Measurements from ENCODE around the gene SNAPIN. TPM values are rescaled to one million over a fixed set of nuclear protein-coding genes. Genes with fewer than 3 reads are reported as not detected.

The SNAPIN gene
- total RNA-seq, 1 experiment from 2014 or later, result 39.1 TPM

- H3K9me2 ChIP-seq (ENCODE audit: insufficient read depth), result no peaks in the 10 kb centered on the region
- ChIA-PET RAD21 (ENCODE audit: low non-redundant PET in 1 of 2, low total read pairs in 2 of 2, uncharacterized antibody in 2 of 2, unreplicated experiment in 2 of 2) (no interaction called here), POLR2A (no interaction called here), CTCF (interaction anchor here (0.7 kb wide), 1 partner anchor 25 kb away, joined by 3 read pairs; no protein-coding TSS in a partner anchor)
- H3K27me3 ChIP-seq (ENCODE audit: insufficient read depth, low read length), result no peaks in the 10 kb centered on the region
- H3K79me2 ChIP-seq (ENCODE audit: insufficient read depth, low read length), result no peaks in the 10 kb centered on the region
- TF ChIP-seq EGR1 (IDR thresholded peaks at IDR 0.05; ENCODE audit: low read depth), result no peak
- TF ChIP-seq SRF (IDR thresholded peaks at IDR 0.05; ENCODE audit: low read depth), result no peak
- no peak for TF ChIP-seq REST (IDR thresholded peaks at IDR 0.05; ENCODE audit: low read depth)
- TF ChIP-seq, protein P1, sequence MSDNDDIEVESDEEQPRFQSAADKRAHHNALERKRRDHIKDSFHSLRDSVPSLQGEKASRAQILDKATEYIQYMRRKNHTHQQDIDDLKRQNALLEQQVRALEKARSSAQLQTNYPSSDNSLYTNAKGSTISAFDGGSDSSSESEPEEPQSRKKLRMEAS (IDR thresholded peaks at IDR 0.05), result no peak
- no peak for TF ChIP-seq SIN3A (IDR thresholded peaks at IDR 0.05; ENCODE audit: low read depth)
- TF ChIP-seq FOSL1 (IDR thresholded peaks at IDR 0.05; ENCODE audit: low read depth), result no peak
- no peak for TF ChIP-seq TCF7L2 (IDR thresholded peaks at IDR 0.05; ENCODE audit: borderline replicate concordance, extremely low read depth, insufficient read depth, insufficient read length)
- TF ChIP-seq, protein P2, sequence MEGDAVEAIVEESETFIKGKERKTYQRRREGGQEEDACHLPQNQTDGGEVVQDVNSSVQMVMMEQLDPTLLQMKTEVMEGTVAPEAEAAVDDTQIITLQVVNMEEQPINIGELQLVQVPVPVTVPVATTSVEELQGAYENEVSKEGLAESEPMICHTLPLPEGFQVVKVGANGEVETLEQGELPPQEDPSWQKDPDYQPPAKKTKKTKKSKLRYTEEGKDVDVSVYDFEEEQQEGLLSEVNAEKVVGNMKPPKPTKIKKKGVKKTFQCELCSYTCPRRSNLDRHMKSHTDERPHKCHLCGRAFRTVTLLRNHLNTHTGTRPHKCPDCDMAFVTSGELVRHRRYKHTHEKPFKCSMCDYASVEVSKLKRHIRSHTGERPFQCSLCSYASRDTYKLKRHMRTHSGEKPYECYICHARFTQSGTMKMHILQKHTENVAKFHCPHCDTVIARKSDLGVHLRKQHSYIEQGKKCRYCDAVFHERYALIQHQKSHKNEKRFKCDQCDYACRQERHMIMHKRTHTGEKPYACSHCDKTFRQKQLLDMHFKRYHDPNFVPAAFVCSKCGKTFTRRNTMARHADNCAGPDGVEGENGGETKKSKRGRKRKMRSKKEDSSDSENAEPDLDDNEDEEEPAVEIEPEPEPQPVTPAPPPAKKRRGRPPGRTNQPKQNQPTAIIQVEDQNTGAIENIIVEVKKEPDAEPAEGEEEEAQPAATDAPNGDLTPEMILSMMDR (IDR thresholded peaks at IDR 0.05 in 2 of 3, conservative IDR thresholded peaks at IDR 0.05 in 1 of 3; ENCODE audit: borderline replicate concordance in 1 of 3, insufficient read depth in 1 of 3, low read depth in 2 of 3, low read length in 2 of 3), result no peak
- no peak for TF ChIP-seq ATF3 (IDR thresholded peaks at IDR 0.05)
- TF ChIP-seq, protein P3, sequence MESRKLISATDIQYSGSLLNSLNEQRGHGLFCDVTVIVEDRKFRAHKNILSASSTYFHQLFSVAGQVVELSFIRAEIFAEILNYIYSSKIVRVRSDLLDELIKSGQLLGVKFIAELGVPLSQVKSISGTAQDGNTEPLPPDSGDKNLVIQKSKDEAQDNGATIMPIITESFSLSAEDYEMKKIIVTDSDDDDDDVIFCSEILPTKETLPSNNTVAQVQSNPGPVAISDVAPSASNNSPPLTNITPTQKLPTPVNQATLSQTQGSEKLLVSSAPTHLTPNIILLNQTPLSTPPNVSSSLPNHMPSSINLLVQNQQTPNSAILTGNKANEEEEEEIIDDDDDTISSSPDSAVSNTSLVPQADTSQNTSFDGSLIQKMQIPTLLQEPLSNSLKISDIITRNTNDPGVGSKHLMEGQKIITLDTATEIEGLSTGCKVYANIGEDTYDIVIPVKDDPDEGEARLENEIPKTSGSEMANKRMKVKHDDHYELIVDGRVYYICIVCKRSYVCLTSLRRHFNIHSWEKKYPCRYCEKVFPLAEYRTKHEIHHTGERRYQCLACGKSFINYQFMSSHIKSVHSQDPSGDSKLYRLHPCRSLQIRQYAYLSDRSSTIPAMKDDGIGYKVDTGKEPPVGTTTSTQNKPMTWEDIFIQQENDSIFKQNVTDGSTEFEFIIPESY (IDR thresholded peaks at IDR 0.05; ENCODE audit: extremely low read depth, insufficient replicate concordance, low read length), result no peak
- no peak for TF ChIP-seq ELF1 (IDR thresholded peaks at IDR 0.05; ENCODE audit: borderline replicate concordance, low read depth)
- TF ChIP-seq ZFX (IDR thresholded peaks at IDR 0.05), result no peak
- TF ChIP-seq POLR2A (IDR thresholded peaks at IDR 0.05; ENCODE audit: borderline replicate concordance, extremely low read depth, insufficient read depth, insufficient read length), result no peak
- no peak for TF ChIP-seq EZH2 (IDR thresholded peaks at IDR 0.05)
- TF ChIP-seq POLR2AphosphoS5 (IDR thresholded peaks at IDR 0.05; ENCODE audit: low read depth, low read length), result no peak
- no peak for TF ChIP-seq JUND (IDR thresholded peaks at IDR 0.05)
- TF ChIP-seq CBX3 (IDR thresholded peaks at IDR 0.05; ENCODE audit: low read depth), result no peak
- TF ChIP-seq CEBPB (IDR thresholded peaks at IDR 0.05; ENCODE audit: low read depth), result no peak
- H3K9me3 ChIP-seq (ENCODE audit: control insufficient read depth in 1 of 2, insufficient read depth in 1 of 2, low read depth in 1 of 2, low read length in 2 of 2), result no peaks in the 10 kb centered on the region
- ATAC-seq (no peak), DNase-seq (ENCODE audit: low read depth, low spot score) (no peak)
- H3K4me2 ChIP-seq (ENCODE audit: low read length), result peak overlapping the region; percentile 21; the same call in 1 of the 2 replicates
- H3K4me1 ChIP-seq (ENCODE audit: control insufficient read depth in 1 of 2, insufficient read depth in 2 of 2, low read length in 2 of 2), result peaks cover 2 to 22% of the 10 kb centered on the region in 2 experiments; a peak in 2 of 4 replicates
- no peaks in the 10 kb centered on the region for H3K36me3 ChIP-seq (ENCODE audit: control insufficient read depth in 1 of 2, insufficient read depth in 2 of 2, low read length in 2 of 2)
- peak overlapping the region; percentile 65 for H2AFZ ChIP-seq (ENCODE audit: low read depth, low read length, poor library complexity, severe bottlenecking)
- H3K4me3 ChIP-seq (replicated peaks in 1 of 2; ENCODE audit: low read depth in 1 of 2, low read length in 2 of 2), result no peak overlapping the region
- intact Hi-C loops (cut with micrococcal nuclease), result no loop called here
- H3K27ac ChIP-seq (ENCODE audit: low read depth, low read length), result no peak overlapping the region
- no TSS peak for BruUV-seq (replicated peaks)
- no peak overlapping the region for H3K9ac ChIP-seq (ENCODE audit: low read length)
- no peaks in the 10 kb centered on the region for H4K20me1 ChIP-seq (ENCODE audit: insufficient read depth)
Measured at GRCh38 chr1:153696741-153697140, 38.2 kb downstream of the SNAPIN start.
